Sigmoid colon (tissue), 4 donors: Measurements from ENCODE around the gene DBX2.

ENCODE experiments used
- CTCF ChIP-seq, 4 experiments: fragments of 450-650 bp in 3 of 4; fragments of 200-600 bp in 1 of 4; IDR thresholded peaks; one replicate each; pipeline ENCODE4 v1.5.1; 2016 to 2019; ENCODE audit warnings: antibody characterized with exemption in 4 of 4, mild to moderate bottlenecking in 3 of 4, moderate library complexity in 2 of 4
- EP300 ChIP-seq, 4 donors: sonication (generic); formaldehyde crosslinking; IDR thresholded peaks; one replicate each; pipeline ENCODE4 v1.6.1; 2017; ENCODE audit warnings: antibody characterized with exemption in 4 of 4
- POLR2A ChIP-seq, 2 donors: fragments of 450-650 bp; IDR thresholded peaks; one replicate each; pipeline ENCODE4 v1.6.1; 2016; ENCODE audit warnings: antibody characterized with exemption in 2 of 2, mild to moderate bottlenecking in 2 of 2, moderate library complexity in 2 of 2
- POLR2AphosphoS5 ChIP-seq, 4 donors: sonication (generic); formaldehyde crosslinking; IDR thresholded peaks; one replicate each; pipeline ENCODE4 v1.6.1; 2017; ENCODE audit warnings: antibody characterized with exemption in 4 of 4

- TF ChIP-seq CTCF (IDR thresholded peaks at IDR 0.05), result no peak
- TF ChIP-seq POLR2A (IDR thresholded peaks at IDR 0.05), result no peak
- no peak for TF ChIP-seq EP300 (IDR thresholded peaks at IDR 0.05)
- no peak for TF ChIP-seq POLR2AphosphoS5 (IDR thresholded peaks at IDR 0.05)
Measured at GRCh38 chr12:44976246-44976645, 74.7 kb downstream of the DBX2 start.
